Breast epithelium (tissue), 4 donors: ENCODE data around the gene C8A. TPM values are rescaled to one million over a fixed set of nuclear protein-coding genes. Genes with fewer than 3 reads are reported as not detected.

ENCODE experiments used
- DNase-seq, 2 donors: peaks; one replicate each; pipeline ENCODE4 v3.0.0-alpha.2; 2019; ENCODE audit warnings: low spot score in 2 of 2
- H3K27ac ChIP-seq, 2 donors: fragments of 200-600 bp; sonication (generic) in 1 of 2; one replicate each; pipeline ENCODE4 v1.5.1; 2016 to 2019; ENCODE audit warnings: mild to moderate bottlenecking in 1 of 2
- H3K27me3 ChIP-seq, 2 donors: fragments of 200-600 bp; sonication (generic) in 1 of 2; one replicate each; pipeline versions ENCODE4 v1.5.1 to v1.6.0; 2017 to 2019; ENCODE audit warnings: control low read depth in 1 of 2, mild to moderate bottlenecking in 1 of 2
- H3K36me3 ChIP-seq: fragments of 200-600 bp; one replicate; pipeline ENCODE4 v1.5.1; 2019
- H3K4me1 ChIP-seq, 2 donors: fragments of 200-600 bp; sonication (generic); one replicate each; pipeline ENCODE4 v1.5.1; 2016 to 2019; ENCODE audit warnings: control low read depth in 1 of 2
- H3K4me3 ChIP-seq, 3 donors: fragments of 200-600 bp; sonication (generic); 1 replicate in 2 of 3; 2 replicates in 1 of 3; pipeline ENCODE4 v1.5.1; 2016 to 2019; ENCODE audit warnings: mild to moderate bottlenecking in 3 of 3, moderate library complexity in 2 of 3
- H3K9me3 ChIP-seq, 2 donors: fragments of 200-600 bp; sonication (generic) in 1 of 2; one replicate each; pipeline ENCODE4 v1.5.1; 2016 to 2019; ENCODE audit warnings: control low read depth in 1 of 2
- POLR2A ChIP-seq: fragments of 450-650 bp; IDR thresholded peaks from one replicate; pipeline ENCODE4 v1.6.1; 2016; ENCODE audit warnings: antibody characterized with exemption, mild to moderate bottlenecking, moderate library complexity
- POLR2AphosphoS5 ChIP-seq, 3 donors: sonication (generic); formaldehyde crosslinking; IDR thresholded peaks; one replicate each; pipeline ENCODE4 v1.6.1; 2017; ENCODE audit warnings: antibody characterized with exemption in 3 of 3
- intact Hi-C: fragments of 100-400 bp; cut with DNase I; formaldehyde crosslinking; loops from one replicate; pipeline ENCODE4 v1.15.1; 2023; ENCODE audit warnings: low total_unique reads
- total RNA-seq, 3 donors: library from RNA; depleted of rRNA; stranded (reverse); fragments of >200 nt; gene quantifications; one replicate each; pipeline ENCODE4 v1.1.0, GENCODE V29; 2016
- TF ChIP-seq, protein P1 (sequence below), 3 donors: fragments of 450-650 bp; IDR thresholded peaks; one replicate each; pipeline ENCODE4 v1.5.1; 2016 to 2017; ENCODE audit warnings: antibody characterized with exemption in 3 of 3, mild to moderate bottlenecking in 3 of 3, moderate library complexity in 3 of 3

Gene C8A
- total RNA-seq, 3 donors from 2014 or later = not detected

DNA sequence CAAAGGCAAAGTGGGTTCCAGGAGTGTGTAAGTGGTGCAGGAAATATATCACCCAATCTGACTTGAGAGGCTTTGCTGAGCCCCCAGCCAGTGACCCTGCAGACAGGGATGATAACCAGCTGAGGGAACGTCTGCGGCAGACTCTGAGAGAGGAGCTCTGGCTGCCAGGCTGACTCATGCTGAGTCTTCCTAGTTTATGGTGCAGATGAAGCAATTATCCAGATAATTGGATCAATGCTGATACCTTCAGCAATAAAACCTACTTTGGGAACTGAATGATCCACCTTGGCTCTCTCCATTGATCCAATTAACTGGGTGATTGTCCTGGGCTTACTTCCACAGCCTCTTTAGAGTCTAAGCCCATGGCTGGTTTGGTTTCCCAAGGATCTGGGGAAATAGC is 103.9 kb downstream of the C8A start:
- H3K36me3 ChIP-seq = no peaks in the 10 kb centered on the region
- no peak overlapping the region for H3K27ac ChIP-seq
- TF ChIP-seq, protein P1, sequence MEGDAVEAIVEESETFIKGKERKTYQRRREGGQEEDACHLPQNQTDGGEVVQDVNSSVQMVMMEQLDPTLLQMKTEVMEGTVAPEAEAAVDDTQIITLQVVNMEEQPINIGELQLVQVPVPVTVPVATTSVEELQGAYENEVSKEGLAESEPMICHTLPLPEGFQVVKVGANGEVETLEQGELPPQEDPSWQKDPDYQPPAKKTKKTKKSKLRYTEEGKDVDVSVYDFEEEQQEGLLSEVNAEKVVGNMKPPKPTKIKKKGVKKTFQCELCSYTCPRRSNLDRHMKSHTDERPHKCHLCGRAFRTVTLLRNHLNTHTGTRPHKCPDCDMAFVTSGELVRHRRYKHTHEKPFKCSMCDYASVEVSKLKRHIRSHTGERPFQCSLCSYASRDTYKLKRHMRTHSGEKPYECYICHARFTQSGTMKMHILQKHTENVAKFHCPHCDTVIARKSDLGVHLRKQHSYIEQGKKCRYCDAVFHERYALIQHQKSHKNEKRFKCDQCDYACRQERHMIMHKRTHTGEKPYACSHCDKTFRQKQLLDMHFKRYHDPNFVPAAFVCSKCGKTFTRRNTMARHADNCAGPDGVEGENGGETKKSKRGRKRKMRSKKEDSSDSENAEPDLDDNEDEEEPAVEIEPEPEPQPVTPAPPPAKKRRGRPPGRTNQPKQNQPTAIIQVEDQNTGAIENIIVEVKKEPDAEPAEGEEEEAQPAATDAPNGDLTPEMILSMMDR (IDR thresholded peaks at IDR 0.05) = no peak
- TF ChIP-seq POLR2A = no peak
- no peak for TF ChIP-seq POLR2AphosphoS5 (IDR thresholded peaks at IDR 0.05)
- H3K9me3 ChIP-seq = no peaks in the 10 kb centered on the region
- no peaks in the 10 kb centered on the region for H3K4me1 ChIP-seq
- no peaks in the 10 kb centered on the region for H3K27me3 ChIP-seq
- no peak for DNase-seq
- H3K4me3 ChIP-seq = no peak overlapping the region
- intact Hi-C loops = no loop called here

DNA sequence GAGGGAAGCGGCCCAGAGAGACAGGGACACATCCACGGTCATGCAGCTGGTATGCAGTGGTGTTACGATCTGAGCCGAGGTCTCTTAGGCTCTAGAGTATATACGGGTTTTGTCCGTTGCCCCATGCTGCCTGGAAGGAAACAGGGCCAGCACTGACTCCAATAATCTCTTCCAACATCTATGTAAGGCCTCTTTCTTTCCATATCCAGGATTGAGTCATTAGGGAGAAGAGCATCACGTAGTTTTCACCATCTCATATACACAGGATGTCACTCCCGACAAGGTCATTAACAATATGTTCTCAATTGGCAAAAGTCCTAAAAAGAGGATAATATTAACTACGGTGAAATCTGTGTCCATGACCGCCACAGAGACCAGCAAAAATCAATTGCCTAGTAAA is 106.8 kb downstream of the C8A start:
- intact Hi-C loops = no loop called here
- H3K27me3 ChIP-seq = no peaks in the 10 kb centered on the region
- H3K4me3 ChIP-seq = no peak overlapping the region
- no peaks in the 10 kb centered on the region for H3K36me3 ChIP-seq
- no peak overlapping the region for H3K27ac ChIP-seq
- TF ChIP-seq POLR2A (no peak), POLR2AphosphoS5 (IDR thresholded peaks at IDR 0.05) (no peak)
- TF ChIP-seq, protein P1 (IDR thresholded peaks at IDR 0.05) = no peak
- DNase-seq = no peak
- no peaks in the 10 kb centered on the region for H3K9me3 ChIP-seq
- no peaks in the 10 kb centered on the region for H3K4me1 ChIP-seq

DNA sequence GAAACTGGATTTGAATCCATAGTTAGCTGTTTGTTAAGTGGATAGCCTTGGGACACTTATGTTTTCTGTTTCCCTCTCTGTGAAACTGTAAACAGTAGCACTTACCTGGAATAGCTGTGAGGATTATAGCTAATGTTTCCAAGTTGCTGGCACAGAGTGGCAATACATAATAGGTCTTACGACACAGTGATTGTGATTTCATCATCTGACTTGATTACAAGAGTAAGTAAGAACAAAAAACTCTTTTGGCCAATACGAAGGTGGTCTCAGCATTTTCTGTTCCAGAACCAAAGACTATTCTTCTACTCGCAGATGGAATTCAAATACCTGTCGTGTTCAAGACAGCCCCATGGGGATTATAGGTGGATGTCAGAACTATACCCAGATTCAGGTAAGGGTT is 109.1 kb downstream of the C8A start:
- H3K27ac ChIP-seq = no peak overlapping the region
- H3K27me3 ChIP-seq = no peaks in the 10 kb centered on the region
- TF ChIP-seq POLR2A = no peak
- TF ChIP-seq POLR2AphosphoS5 (IDR thresholded peaks at IDR 0.05) = no peak
- TF ChIP-seq, protein P1 (IDR thresholded peaks at IDR 0.05) = no peak
- DNase-seq = no peak
- no peak overlapping the region for H3K4me3 ChIP-seq
- H3K4me1 ChIP-seq = no peaks in the 10 kb centered on the region
- H3K9me3 ChIP-seq = no peaks in the 10 kb centered on the region
- intact Hi-C loops = no loop called here
- H3K36me3 ChIP-seq = no peaks in the 10 kb centered on the region

DNA sequence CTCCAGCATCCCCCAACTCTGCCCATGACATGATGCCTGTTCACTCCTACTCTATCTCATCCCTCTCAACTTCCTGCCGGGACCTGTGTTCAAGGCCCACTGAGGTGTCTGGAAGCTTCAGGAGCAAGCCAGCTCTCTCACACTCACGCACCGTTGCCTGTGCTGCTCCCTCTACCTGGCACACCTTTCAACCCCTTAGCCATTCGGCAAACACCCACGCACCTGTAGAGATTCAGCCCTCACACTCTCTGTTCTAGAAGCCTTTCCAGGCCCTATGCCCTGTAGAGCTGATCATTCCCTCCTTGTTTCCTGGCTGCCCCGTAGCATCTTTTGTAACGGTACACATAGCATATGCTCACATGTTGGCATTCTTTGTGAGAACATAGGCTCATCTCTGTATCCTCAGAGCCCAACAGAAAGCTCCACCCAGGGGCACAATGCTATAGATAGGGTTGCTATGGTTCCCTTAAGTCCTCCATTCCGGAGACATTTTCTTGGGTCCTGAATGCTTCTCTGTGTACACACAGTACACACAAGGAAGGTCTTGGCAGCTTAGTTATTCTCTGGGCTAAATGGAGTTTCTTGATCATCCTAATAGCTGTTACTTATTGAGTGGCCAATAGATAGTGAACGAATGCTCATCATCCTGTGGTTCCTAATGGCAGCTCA is 109.9 kb downstream of the C8A start:
- intact Hi-C loops = no loop called here
- no peaks in the 10 kb centered on the region for H3K27me3 ChIP-seq
- H3K27ac ChIP-seq = no peak overlapping the region
- no peaks in the 10 kb centered on the region for H3K4me1 ChIP-seq
- no peak for DNase-seq
- H3K36me3 ChIP-seq = no peaks in the 10 kb centered on the region
- H3K9me3 ChIP-seq = no peaks in the 10 kb centered on the region
- TF ChIP-seq POLR2AphosphoS5 (IDR thresholded peaks at IDR 0.05) (no peak), POLR2A (no peak)
- TF ChIP-seq, protein P1 (IDR thresholded peaks at IDR 0.05) = no peak
- H3K4me3 ChIP-seq = no peak overlapping the region

DNA sequence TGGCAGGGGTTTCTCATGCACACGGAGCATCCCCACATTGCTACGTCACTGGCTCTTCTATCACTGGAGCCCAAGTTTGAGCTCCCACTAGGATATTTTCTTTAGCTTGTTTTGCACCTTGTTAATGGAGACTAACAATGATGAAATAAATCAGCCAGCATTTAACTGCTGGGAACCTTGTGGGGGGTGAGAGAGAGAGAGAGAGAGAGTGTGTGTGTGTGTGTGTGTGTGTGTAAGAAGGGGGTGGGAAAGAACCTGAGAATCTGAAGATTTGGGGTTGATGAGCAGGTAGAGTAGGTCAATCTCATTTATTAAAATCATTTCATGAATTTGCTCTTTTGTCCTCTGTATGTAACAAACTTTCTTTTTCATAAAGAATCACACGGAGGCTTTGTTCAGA is 110.6 kb downstream of the C8A start:
- H3K27ac ChIP-seq = no peak overlapping the region
- no peaks in the 10 kb centered on the region for H3K27me3 ChIP-seq
- TF ChIP-seq, protein P1 (IDR thresholded peaks at IDR 0.05) = no peak
- no peak for TF ChIP-seq POLR2A
- no peak for TF ChIP-seq POLR2AphosphoS5 (IDR thresholded peaks at IDR 0.05)
- H3K36me3 ChIP-seq = no peaks in the 10 kb centered on the region
- intact Hi-C loops = no loop called here
- no peaks in the 10 kb centered on the region for H3K4me1 ChIP-seq
- no peak overlapping the region for H3K4me3 ChIP-seq
- no peak for DNase-seq
- H3K9me3 ChIP-seq = no peaks in the 10 kb centered on the region
